DMS 273 treated with DMSO at 0.1 percent for 48 hours (cell line): ENCODE data around the gene ATRNL1.

Experiments used
- DNase-seq: peaks from one replicate; lab custom pipeline; 2025; lab: John Stamatoyannopoulos, UW

Gene ATRNL1

DNA sequence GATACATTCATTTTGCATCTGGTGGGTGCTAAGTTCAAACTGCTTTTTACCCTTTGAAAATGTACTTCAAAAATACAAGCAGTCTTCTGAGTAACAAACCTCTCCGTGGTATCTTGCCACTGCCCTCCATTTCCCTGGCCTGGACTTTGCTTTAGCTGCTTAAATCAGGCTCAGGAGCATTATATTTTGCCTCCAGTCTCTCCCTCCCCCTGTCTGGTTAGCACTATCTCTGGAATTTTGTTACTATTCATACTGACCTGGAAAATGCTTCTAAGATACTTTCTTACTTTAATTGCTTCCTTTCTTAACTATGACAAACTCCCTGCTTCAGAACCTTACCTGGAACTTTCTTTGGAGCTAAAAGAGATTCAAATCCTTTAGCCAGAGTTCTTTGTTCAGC, 810.0 kb downstream of the ATRNL1 start:
- no peak for DNase-seq

DNA sequence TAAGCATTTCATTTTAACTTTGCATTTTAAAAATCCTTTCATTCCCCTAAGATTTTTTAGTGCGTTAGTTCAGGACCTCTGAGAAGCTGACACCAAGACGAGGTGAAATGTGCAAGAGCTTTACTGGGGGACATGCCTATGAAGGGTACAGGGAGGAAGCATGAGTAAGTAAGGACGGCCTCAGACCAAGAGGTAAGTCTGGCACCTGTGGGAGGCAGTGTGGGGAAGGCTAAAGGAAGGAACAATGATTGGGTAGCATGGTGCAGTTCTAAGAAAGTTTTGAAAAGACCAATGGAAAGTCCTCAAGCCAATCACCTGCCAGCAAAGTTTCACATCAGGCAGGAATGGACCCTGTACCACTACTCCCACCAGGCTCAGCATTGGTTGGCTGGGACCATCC, 810.7 kb downstream of the ATRNL1 start:
- DNase-seq, result no peak

DNA sequence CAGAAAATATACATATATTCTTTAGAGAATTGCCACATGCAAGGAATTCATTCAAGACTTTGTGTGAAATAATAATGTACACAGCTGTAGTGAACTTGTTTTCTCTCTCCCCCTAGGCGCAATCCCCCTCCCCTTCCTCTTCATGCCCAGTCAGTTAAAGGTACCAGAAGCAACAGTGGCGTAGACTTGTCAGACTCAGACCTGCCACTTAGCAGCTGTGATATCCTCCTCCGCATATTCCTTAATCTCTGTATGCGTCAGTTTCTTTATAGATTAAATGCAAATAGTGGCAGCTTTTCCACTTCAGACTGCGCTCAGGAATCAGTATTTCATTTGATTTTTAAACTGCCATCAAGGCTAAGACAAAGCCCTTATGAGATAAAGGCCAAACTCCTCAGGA, 815.9 kb downstream of the ATRNL1 start:
- no peak for DNase-seq

DNA sequence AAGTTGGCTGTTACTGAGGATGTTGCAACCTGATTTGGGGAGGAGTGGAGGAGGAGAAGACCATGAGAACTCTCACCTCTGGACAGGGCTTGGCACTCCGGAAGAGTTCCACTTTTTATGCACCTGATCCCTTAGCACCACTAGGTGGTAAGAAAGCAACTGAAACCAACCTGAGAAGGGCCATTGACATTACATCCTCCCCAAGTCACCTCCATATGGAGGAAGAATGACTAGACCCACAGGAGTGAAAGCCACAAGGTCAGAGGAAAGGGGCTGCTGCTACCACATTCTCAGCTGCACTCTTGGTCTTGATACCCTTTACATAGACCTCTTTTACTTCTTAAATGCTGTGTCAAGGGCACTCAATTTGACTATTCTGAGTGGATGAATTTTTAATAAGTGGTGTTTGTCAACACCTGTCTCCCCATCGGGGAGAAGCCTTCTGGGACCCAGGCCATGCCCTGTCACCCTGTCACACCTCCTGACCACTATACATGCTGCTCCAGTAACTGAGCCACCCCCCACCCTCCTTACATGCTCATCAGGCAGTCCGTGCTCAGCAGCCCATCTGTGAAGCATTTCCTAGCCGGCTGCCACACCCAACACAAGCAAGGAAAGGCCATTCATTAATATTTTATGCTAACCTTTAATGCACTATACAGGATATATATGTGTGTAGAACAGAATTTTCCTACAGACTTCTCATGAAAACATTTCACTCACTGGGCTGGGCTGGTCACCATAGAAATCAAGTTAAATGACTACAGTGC, 817.0 kb downstream of the ATRNL1 start:
- DNase-seq, result no peak

DNA sequence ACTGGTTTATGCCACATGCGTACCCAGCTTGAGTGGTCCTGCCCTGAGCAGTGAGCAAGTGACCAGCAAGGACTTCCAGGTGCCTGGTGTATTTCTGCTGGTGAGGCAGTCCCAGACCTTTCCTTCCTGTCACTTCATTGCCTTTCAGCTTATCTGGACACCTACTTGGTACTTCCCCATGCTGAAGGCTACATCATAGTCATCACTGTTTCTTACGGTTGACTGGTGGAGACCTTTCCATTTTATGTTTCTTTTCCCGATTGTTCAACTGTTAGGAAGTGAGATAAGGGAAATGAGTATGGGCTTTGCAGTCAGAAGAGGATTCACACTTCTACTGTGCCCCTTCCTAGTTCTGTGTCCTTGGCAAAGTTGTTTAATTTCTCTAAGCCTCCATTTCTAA, 821.3 kb downstream of the ATRNL1 start:
- no peak for DNase-seq

DNA sequence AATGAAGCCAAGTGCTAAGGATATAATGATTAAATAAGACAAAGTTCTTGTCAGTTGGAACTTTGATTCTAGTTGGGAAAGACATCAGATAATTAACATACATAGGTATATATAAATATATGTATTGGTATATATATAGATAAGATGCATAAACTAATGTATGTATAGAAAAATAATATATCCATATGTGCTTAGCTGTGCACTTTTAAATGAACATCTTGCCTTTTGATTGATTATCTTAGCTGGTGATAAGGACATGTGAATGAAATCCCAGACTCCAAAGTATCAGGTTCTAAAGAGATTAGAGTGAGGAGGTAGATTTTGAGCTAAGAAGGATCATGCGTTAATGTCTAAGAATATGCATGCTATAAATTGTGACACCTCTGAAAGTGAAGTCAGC, 822.3 kb downstream of the ATRNL1 start:
- DNase-seq, result no peak

DNA sequence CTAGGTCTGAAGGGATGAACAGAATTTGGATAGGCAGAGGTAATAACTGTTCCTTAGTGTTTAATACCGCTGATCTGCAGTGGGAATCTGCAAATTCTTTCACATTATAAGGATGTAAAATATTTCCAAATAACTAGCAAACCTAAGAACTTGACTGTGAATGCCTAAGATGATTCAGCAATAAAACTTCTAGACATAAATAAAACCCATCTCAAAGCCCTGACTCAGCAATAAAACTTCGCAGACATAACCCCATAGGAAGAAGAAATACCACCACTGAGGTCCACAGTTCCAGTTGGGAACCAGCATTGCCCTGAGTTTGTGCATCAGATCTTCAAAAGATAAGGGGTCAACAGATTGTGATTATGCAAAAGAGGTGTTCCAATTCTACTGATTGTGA, 825.6 kb downstream of the ATRNL1 start:
- DNase-seq, result no peak

DNA sequence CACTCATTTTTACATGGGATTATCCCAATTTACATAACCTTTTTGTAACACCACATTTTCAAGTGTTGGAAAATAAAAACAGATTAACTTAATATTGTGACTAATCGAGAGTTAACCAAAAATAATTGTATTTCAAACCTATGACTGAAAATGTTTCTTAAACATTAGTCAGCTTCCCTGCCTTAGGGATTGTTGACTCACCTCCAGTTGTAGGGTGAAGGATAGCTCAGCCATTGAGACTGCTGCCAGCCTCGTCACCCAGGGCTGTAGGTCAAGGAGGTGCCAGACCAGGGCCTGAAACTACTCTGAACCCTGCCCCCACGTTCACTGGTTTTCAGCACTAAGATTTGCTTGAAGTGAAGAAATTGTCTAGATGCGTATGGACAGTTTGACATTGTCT, 828.6 kb downstream of the ATRNL1 start:
- DNase-seq, result no peak

DNA sequence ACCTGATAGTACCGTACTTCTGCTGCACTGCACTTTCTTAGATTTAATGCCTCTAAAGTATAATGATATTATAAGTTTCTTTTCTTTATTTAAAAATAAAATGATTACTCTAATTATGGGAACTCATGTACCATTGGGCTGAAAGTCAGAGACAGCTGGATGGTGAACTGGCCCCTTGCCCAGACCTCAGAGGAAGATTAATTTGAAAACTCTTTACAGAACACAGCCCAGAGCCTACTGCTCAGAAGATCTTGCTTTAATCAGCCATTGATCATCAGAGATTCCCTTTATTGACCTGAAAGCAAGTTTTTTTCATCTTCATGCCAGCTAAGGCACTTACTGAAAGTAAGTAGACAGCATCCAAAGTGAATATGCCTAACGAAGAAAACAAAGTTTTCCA, 838.1 kb downstream of the ATRNL1 start:
- no peak for DNase-seq

DNA sequence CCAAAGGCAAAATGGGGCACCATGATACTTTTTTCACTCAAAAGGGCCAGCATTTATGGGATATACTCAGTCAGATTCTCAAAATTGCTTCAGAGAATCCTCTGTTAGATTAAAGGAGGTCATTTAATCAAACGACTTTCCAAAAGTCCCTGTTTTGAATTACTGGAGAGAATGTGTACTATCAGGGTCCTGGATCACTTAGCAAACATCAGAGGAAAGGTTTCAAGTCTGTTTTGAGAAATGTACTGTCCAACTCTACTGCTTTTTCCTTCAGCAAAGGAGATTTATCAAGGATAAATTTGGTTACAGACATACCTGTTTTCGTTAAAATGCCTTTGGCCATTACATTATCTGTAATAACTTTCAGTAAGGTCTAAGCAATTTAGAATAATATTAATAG, 838.9 kb downstream of the ATRNL1 start:
- no peak for DNase-seq

DNA sequence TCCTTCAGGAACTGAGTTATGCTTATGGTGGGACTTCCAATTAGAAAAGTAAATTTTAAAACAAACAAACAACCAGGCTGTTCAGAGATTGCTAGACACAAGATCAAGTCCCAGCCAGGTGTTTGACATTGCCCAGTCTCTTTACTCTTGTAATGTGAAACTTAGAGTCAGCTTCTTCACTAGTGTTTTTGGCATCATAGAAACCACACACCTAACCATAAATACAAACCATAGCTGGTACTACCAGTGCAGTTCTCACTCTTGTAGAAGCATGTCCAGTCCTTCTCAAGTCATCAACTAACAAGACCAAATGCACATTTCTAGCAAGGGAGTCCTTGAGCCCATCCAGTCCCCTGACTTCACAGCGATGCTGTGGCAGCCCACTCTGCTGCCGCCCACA, 839.9 kb downstream of the ATRNL1 start:
- no peak for DNase-seq

DNA sequence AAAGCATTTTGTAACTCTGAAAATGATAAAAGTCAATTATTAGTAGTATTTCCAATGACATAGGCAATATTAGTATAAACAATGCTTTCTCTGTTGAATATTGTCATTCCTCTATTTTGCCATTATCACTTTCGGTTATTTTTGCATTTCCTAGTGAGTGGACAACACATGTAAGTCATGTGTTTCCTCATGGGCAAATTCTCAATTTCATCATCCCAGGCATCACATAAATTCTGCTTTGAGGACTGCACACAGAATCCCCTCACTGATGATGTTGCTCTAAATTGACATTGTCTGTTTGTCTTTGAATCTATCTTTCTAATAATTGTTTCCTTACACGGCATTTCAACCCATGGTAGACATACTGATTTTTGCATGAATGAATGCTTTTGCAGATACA, 842.6 kb downstream of the ATRNL1 start:
- DNase-seq, result no peak

DNA sequence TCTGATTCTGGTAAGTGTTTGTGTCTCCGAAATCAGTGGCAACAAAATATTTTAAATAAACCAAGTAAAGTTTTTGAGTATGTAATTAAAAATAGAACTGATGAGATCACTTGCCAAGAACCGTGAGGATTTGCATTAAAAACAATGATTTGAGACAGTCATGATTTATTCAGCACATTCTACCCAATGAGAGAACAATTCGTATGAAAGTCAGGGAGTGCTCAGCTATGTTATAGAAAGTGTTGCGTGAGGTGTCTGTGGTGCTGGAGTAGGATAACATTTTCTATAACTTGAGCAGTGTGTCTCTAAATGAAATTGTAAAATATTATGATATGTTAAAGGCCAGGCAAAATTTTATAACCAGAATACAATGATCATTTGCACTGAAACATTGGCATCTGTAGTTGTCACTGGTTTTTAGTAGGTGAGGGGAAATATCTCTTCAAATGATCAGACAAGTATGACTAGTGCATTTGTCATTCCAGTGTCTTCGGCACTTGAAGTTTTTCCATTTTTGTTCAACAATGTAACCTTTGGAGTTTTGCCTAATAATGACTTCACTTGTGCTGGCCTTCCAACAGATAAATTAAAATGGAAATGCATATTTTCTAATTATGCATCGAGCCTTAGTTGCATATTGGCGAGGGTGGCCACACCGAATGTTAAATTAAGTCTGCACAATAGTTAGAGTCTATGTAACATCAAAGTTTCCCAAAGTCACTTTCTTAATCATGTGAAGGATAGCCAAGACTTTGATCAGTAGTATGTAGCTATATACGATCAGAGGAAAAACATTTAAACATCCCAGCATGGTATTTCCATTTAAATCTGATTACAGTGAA, 844.0 kb downstream of the ATRNL1 start:
- no peak for DNase-seq

DNA sequence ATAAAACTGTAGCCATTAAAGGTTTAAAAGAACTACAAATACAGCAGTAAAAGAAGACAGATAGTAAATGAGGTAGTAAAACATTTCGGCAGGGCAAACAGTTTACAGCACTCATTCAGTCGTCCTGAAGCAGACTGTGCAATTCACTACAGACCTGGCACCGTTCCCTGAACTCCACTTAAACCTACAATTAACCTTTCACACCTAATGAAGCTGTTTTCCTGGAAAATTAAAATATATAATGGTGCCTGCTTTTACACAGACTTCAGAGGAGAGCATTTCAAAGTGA, 844.5 kb downstream of the ATRNL1 start:
- DNase-seq, result no peak

DNA sequence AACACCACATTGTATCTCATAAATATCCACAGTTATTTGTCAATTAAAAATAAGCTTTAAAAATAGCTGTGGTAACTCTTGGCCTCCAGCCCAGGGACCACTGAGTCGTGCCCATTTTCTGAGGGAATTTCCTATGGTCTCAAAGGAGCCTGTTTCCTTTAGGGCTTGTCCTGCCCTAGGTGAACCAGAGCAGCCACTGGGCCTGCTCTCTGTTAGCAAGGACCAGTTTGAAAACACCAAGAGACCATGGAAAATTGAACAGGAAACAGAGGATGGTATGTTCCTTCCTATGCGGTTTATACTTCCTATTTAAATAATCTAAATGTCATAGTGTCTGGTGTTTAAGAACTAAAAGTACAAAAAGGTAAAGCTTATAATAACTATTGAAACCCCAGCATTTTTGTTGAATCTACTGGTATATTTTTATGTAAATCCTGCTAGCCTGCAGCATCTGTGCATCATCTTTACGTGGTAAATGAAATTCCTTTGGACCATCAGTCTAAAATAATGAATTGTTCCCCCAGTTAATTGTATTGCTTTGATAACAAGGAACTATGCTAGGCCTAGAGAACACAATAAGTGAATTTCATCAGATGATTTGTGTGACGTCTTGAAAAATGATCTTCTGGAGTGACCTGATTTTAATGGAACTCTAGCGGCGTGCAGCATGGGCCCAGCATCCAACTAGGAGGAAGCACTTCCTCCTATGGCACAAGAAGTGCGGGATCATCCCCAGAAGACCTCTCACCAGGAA, 846.1 kb downstream of the ATRNL1 start:
- DNase-seq, result no peak

DNA sequence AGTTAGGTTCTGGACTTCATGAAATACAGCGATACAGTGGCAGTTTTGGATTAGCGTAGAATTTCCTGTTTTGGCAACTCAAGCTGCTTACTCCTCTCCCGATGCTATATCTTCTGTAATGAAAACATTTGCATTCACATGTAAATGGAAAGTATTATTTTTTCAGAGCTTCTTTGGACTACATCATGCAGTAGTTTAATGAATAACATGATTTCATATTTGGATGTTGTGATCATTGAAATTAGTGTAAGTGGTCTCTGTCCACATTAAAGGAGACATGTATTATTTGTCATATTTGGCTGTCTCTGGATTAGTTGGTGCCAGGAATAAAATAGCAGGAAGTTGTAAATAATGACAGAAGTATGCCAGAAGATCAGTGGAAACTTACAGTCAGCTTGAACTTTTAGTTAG, 848.2 kb downstream of the ATRNL1 start:
- DNase-seq, result no peak

DNA sequence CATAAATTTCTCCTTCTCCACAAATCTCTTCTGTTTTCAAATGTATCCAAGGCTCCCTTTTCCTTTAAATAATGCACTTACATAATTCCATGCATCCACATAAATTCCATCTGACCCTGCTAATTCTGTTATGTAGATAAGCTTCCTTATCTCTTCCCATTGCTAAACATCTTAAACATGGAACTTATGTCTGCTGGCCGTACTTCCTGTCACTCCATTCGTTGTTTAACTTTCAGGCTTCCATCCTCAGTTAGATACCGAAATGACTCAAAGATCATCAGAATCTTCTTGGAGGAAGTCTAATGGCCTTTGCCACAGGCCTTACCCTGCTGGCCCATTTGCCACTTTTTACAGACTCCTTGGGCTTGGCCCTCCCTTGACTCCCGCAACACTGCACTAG, 848.9 kb downstream of the ATRNL1 start:
- DNase-seq, result no peak

DNA sequence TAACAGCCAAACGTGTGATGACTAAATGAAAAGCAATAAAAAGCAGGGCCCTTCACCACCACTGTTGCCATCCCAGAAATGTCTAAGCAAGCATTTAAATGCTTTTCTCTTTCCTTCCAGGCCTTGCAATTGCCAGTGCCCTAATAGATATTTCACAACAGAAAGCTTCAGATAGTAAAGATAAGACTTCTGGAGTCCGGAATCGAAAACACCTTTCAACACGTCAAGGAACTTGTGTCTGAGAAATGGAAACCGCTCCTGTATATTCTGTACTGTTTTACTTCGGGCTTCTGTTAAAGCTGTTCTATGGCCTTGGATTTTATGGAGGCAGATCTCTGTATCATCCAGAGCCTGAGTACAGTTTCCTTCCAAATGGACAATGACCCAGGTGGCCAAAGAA, 851.4 kb downstream of the ATRNL1 start:
- no peak for DNase-seq

DNA sequence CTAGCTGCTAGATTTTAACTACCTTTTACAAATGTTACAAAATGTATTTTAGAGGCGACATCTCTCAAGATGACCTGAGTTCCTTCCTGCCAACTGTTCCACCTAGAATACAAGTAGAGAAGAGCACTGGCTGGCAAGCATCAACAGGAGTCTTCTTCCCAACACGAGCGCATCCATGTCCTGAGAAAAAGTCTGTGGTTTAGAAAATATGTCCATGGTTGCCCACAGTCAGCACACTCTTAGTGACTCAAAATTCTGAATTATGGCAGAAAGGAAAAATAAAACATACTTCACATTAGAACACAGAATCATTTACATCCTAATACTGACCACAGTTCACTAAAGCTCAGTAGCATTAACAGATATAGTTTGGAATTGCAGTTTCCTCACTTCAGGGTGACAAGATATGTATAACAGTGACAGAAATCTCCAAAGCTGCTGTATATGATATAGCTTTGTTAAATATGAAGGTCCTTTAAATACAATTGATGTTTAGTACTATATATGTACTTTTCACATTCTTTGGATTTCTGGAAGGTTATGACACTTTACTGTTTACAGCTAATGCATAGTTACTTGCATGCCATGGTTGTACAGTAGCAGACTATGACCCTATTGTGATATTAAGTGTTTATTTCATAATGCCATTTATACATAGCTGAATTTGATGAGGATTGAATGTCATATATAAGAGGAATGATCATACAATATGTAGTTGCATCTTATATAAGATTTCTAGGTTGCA, 852.7 kb downstream of the ATRNL1 start:
- DNase-seq, result no peak

DNA sequence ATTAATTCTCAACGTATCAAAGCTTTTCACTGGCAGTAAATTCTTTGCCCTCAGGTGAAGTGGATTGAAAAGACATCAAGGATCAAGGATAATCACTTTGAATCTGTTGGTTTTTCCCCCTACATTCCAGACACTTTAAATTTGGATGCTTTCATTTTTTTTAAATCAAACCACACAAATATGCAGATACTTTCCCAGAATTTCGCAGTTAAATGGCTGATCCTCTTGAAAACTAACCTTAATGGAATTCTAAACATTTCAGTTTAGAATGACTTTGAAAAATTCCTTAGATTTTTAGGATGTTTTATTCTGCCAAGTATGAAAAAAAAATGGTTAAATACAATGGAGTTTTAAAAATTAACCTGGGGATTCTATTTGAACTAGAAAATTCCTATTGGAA, 853.9 kb downstream of the ATRNL1 start:
- no peak for DNase-seq

DNA sequence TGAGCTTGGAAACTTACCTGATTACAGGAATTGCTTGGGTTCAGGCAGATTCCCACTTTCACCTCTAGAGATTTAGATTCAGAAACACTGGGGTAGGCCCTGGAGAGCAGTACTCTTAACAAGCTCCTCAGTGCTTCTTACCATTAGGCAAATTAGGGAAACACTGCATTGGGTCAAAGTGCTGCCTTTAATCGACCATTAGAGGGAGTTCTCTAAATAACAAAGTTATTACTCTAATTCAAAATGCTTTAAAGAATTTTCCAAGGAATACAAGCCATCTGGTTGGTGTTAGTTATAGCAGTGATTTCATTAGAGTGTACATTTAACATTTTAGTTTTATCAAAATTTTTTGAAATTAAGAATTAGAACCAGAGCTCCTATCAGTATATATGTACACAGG, 855.3 kb downstream of the ATRNL1 start:
- no peak for DNase-seq

DNA sequence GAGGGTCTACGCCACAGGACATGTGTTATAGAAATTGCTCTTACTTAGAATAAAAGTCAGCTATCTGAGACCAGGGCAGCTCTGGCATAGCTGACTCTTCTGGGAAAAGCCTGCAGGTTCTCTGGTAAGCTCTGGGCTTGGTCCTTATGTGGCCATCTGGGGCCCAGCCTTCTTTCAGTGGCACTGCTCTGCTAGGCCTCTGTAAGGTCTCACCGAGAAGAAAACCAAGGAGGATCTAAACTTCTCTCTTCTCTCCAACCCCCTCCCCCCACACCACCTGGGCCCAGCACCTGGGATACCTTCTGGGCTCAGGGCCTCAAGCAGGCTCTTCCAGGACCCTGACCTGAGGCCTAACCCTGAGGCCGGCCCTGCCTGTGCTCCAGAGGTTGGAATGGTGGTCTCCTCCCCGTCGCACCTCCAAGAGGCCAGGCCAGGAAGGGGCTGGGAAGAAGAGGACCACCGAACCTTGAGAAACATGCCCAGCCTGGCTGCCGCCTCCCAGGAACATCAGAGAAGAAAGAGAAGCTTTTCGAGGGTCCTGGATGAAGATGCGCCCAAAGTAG, 856.2 kb downstream of the ATRNL1 start:
- DNase-seq, result no peak
